ENCODE measurements around the gene PKP1. TPM values are rescaled to one million over a fixed set of nuclear protein-coding genes. Genes with fewer than 3 reads are reported as not detected.

The PKP1 gene
- total RNA-seq, 2 donors from 2014 or later, result 36.8 to 82.9 TPM

GRCh38 chr1:201363467-201363866, 80.2 kb downstream of the PKP1 start:
- H3K36me3 ChIP-seq, result no peaks in the 10 kb centered on the region
- no peak overlapping the region for H3K27ac ChIP-seq
- no peaks in the 10 kb centered on the region for H3K27me3 ChIP-seq (replicated peaks; ENCODE audit: insufficient read depth)
- DNase-seq (ENCODE audit: low spot score), result no peak
- TF ChIP-seq POLR2AphosphoS5 (IDR thresholded peaks at IDR 0.05) (no peak), POLR2A (IDR thresholded peaks at IDR 0.05) (no peak), CTCF (IDR thresholded peaks at IDR 0.05) (no peak)
- no peaks in the 10 kb centered on the region for H3K9me3 ChIP-seq
- intact Hi-C loops (cut with DNase I), result loop anchor here (5.0 kb wide), 1 partner anchor 111 kb away; no protein-coding TSS in a partner anchor
- no peaks in the 10 kb centered on the region for H3K4me1 ChIP-seq (replicated peaks)
- WGBS, result 67% methylated on average over 8 of the region's 8 CpGs
- H3K4me3 ChIP-seq, result no peak overlapping the region

GRCh38 chr1:201364808-201365105, 81.5 kb downstream of the PKP1 start:
- no peak overlapping the region for H3K4me3 ChIP-seq
- no peaks in the 10 kb centered on the region for H3K4me1 ChIP-seq (replicated peaks)
- DNase-seq (ENCODE audit: low spot score), result no peak
- H3K27me3 ChIP-seq (replicated peaks; ENCODE audit: insufficient read depth), result no peaks in the 10 kb centered on the region
- 88% methylated on average over 6 of the region's 6 CpGs for WGBS
- H3K9me3 ChIP-seq, result no peaks in the 10 kb centered on the region
- no peak for TF ChIP-seq CTCF (IDR thresholded peaks at IDR 0.05)
- TF ChIP-seq POLR2A (IDR thresholded peaks at IDR 0.05), result no peak
- TF ChIP-seq POLR2AphosphoS5 (IDR thresholded peaks at IDR 0.05), result no peak
- intact Hi-C loops (cut with DNase I), result loop anchor here (5.0 kb wide), 1 partner anchor 112 kb away; no protein-coding TSS in a partner anchor
- no peaks in the 10 kb centered on the region for H3K36me3 ChIP-seq
- no peak overlapping the region for H3K27ac ChIP-seq

GRCh38 chr1:201365251-201365650, 81.9 kb downstream of the PKP1 start:
- H3K4me1 ChIP-seq (replicated peaks), result no peaks in the 10 kb centered on the region
- H3K27me3 ChIP-seq (replicated peaks; ENCODE audit: insufficient read depth), result no peaks in the 10 kb centered on the region
- H3K4me3 ChIP-seq, result no peak overlapping the region
- no peak for TF ChIP-seq POLR2AphosphoS5 (IDR thresholded peaks at IDR 0.05)
- no peak for TF ChIP-seq CTCF (IDR thresholded peaks at IDR 0.05)
- TF ChIP-seq POLR2A (IDR thresholded peaks at IDR 0.05), result no peak
- no peaks in the 10 kb centered on the region for H3K36me3 ChIP-seq
- no peaks in the 10 kb centered on the region for H3K9me3 ChIP-seq
- DNase-seq (ENCODE audit: low spot score), result no peak
- intact Hi-C loops (cut with DNase I), result no loop called here
- WGBS, result 80% methylated on average over 11 of the region's 11 CpGs
- no peak overlapping the region for H3K27ac ChIP-seq

- WGBS, result 80% methylated on average over 7 of the region's 7 CpGs
- intact Hi-C loops (cut with DNase I), result no loop called here
Observed at GRCh38 chr1:201366696-201367095, 83.4 kb downstream of the PKP1 start.

More at GRCh38 chr1:201366696-201367095, 83.4 kb downstream of the PKP1 start:
- Histone ChIP-seq H3K4me3 (no peak overlapping the region), H3K36me3 (no peaks in the 10 kb centered on the region), H3K27ac (no peak overlapping the region), H3K27me3 (replicated peaks; ENCODE audit: insufficient read depth) (no peaks in the 10 kb centered on the region), H3K9me3 (no peaks in the 10 kb centered on the region), H3K4me1 (replicated peaks) (no peaks in the 10 kb centered on the region)
- TF ChIP-seq POLR2AphosphoS5 (IDR thresholded peaks at IDR 0.05) (no peak), POLR2A (IDR thresholded peaks at IDR 0.05) (no peak), CTCF (IDR thresholded peaks at IDR 0.05) (no peak)
- DNase-seq (ENCODE audit: low spot score), result no peak
